ENCODE results near the gene GTF2IRD1.

The GTF2IRD1 gene

GRCh38 chr7:74479066-74479781 lies 25.5 kb downstream of the GTF2IRD1 start:
- TF ChIP-seq, protein P1, sequence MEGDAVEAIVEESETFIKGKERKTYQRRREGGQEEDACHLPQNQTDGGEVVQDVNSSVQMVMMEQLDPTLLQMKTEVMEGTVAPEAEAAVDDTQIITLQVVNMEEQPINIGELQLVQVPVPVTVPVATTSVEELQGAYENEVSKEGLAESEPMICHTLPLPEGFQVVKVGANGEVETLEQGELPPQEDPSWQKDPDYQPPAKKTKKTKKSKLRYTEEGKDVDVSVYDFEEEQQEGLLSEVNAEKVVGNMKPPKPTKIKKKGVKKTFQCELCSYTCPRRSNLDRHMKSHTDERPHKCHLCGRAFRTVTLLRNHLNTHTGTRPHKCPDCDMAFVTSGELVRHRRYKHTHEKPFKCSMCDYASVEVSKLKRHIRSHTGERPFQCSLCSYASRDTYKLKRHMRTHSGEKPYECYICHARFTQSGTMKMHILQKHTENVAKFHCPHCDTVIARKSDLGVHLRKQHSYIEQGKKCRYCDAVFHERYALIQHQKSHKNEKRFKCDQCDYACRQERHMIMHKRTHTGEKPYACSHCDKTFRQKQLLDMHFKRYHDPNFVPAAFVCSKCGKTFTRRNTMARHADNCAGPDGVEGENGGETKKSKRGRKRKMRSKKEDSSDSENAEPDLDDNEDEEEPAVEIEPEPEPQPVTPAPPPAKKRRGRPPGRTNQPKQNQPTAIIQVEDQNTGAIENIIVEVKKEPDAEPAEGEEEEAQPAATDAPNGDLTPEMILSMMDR (IDR thresholded peaks at IDR 0.05; ENCODE audit: borderline replicate concordance, insufficient read depth, low read depth, low read length): no peak
- H3K4me3 ChIP-seq (ENCODE audit: low read depth, low read length): no peak overlapping the region

GRCh38 chr7:74479961-74480829 lies 26.5 kb downstream of the GTF2IRD1 start:
- TF ChIP-seq, protein P1 (IDR thresholded peaks at IDR 0.05; ENCODE audit: borderline replicate concordance, insufficient read depth, low read depth, low read length): no peak
- no peak overlapping the region for H3K4me3 ChIP-seq (ENCODE audit: low read depth, low read length)

DNA sequence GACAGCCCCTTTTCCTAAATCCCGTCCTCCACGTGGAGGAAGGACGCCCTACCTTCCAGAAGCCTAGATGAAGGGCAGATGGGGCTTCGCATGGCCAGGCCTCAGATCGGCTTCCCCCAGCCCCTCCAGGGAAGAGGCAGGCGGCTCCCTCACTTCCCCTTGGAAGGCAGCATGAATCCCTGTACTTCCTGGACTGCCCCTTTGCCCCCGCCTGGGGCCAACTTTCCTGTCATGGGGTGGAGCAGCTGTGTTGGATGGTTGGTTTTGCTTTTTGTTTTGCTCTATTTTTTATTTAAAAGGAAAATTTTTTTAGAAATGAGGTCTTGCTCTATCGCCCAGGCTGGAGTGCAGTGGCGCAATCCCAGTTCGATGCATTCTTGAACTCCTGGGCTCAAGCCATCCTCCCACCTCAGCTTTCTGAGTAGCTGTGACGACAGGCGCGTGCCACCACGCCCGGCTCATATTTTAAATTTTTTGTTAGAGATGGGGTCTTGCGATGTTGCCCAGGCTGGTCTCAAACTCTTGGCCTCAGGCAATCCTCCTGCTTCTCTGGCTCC lies 27.2 kb downstream of the GTF2IRD1 start:
- TF ChIP-seq, protein P1 (IDR thresholded peaks at IDR 0.05; ENCODE audit: borderline replicate concordance, insufficient read depth, low read depth, low read length): no peak
- H3K4me3 ChIP-seq (ENCODE audit: low read depth, low read length): no peak overlapping the region

GRCh38 chr7:74481458-74482196 lies 27.9 kb downstream of the GTF2IRD1 start:
- TF ChIP-seq, protein P1 (IDR thresholded peaks at IDR 0.05; ENCODE audit: borderline replicate concordance, insufficient read depth, low read depth, low read length): no peak
- no peak overlapping the region for H3K4me3 ChIP-seq (ENCODE audit: low read depth, low read length)

- H3K4me3 ChIP-seq (ENCODE audit: low read depth, low read length): no peak overlapping the region
Observed at GRCh38 chr7:74482197-74482467, 28.4 kb downstream of the GTF2IRD1 start.

DNA sequence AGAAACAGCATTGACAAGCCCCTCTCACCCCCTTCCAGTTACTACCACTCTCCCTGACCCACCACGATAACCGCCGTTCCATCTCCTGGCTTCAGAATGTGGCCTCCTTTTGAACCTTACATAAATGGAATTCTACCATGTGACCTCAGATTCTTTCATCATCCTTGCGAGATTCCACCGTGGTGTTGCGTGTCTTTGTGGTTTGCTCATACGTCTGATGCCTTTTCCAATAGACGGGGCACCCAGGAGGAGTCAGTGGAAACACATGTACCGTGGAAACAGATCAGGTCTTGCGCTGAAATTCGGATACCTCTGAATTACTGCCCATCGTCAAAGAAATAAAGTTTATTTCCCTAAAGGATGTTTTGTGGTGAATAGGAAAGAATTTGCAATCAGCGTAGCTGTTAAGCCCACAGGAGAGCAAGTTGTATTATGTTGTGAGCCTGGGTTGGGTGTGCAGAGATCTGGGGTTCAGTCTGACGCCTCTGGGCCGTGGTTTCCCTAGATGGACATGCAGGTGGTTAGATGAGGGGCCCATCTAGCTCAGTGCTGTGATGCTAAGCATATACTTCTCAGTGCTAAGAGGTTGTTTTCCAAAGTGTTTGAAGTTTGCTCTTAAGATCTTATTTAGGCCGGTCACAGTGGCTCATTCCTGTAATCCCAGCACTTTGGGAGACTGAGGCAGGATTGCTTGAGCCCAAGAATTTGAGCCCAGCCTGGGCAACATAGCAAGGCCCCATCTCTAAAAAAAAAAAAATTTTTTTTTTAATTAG lies 29.1 kb downstream of the GTF2IRD1 start:
- TF ChIP-seq, protein P1 (IDR thresholded peaks at IDR 0.05; ENCODE audit: borderline replicate concordance, insufficient read depth, low read depth, low read length): no peak

More at GRCh38 chr7:74482197-74482467, 28.4 kb downstream of the GTF2IRD1 start:
- TF ChIP-seq, protein P1 (IDR thresholded peaks at IDR 0.05; ENCODE audit: borderline replicate concordance, insufficient read depth, low read depth, low read length): no peak

More for the DNA sequence above, 29.1 kb downstream of the GTF2IRD1 start:
- no peak overlapping the region for H3K4me3 ChIP-seq (ENCODE audit: low read depth, low read length)
